ENCODE results near the gene BRCA1. TPM values are rescaled to one million over a fixed set of nuclear protein-coding genes. Genes with fewer than 3 reads are reported as not detected.

BRCA1 gene
- total and polyA plus RNA-seq, 11 donors = 2.7 to 11.7 (median 8.1) TPM

- no peak for ATAC-seq
- TF ChIP-seq POLR2A (IDR thresholded peaks at IDR 0.05) = no peak
- TF ChIP-seq, protein P1, sequence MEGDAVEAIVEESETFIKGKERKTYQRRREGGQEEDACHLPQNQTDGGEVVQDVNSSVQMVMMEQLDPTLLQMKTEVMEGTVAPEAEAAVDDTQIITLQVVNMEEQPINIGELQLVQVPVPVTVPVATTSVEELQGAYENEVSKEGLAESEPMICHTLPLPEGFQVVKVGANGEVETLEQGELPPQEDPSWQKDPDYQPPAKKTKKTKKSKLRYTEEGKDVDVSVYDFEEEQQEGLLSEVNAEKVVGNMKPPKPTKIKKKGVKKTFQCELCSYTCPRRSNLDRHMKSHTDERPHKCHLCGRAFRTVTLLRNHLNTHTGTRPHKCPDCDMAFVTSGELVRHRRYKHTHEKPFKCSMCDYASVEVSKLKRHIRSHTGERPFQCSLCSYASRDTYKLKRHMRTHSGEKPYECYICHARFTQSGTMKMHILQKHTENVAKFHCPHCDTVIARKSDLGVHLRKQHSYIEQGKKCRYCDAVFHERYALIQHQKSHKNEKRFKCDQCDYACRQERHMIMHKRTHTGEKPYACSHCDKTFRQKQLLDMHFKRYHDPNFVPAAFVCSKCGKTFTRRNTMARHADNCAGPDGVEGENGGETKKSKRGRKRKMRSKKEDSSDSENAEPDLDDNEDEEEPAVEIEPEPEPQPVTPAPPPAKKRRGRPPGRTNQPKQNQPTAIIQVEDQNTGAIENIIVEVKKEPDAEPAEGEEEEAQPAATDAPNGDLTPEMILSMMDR (IDR thresholded peaks at IDR 0.05) = no peak
- 94 to 98% (median 97%) methylated on average over 2 of the region's 2 CpGs for WGBS, 4 donors
- no peak for DNase-seq
- H3K9me3 ChIP-seq = no peaks in the 10 kb centered on the region
- no peak overlapping the region for H3K4me3 ChIP-seq
- H3K36me3 ChIP-seq = peaks cover 0 to 12% (median 7%) of the 10 kb centered on the region in 9 donors
- H3K27me3 ChIP-seq = no peaks in the 10 kb centered on the region
- peaks cover 0 to 8% (median 0%) of the 10 kb centered on the region in 12 donors for H3K4me1 ChIP-seq
- intact Hi-C loops (cut with DNase I) = loop anchor here in 1 of 10 donors (10.0 kb wide), 1 partner anchor 45 kb away; no protein-coding TSS in a partner anchor
- no peak overlapping the region for H3K27ac ChIP-seq
These were observed 35.1 kb downstream of the BRCA1 start for GRCh38 chr17:43090022-43090421.

GRCh38 chr17:43085474-43085873 is 39.7 kb downstream of the BRCA1 start:
- Histone ChIP-seq H3K9me3 (no peaks in the 10 kb centered on the region), H3K27me3 (no peaks in the 10 kb centered on the region), H3K4me1 (peaks cover 0 to 12% (median 0%) of the 10 kb centered on the region in 12 donors), H3K36me3 (peaks cover 0 to 12% (median 3%) of the 10 kb centered on the region in 9 donors), H3K4me3 (no peak overlapping the region), H3K27ac (peak overlapping the region in 5 of 12 donors; percentile 32 to 60 (median 52))
- WGBS, 4 donors = 90 to 94% (median 93%) methylated on average over 2 of the region's 2 CpGs
- TF ChIP-seq, protein P1 (IDR thresholded peaks at IDR 0.05) = no peak
- no peak for TF ChIP-seq POLR2A (IDR thresholded peaks at IDR 0.05)
- ATAC-seq = no peak
- DNase-seq = no peak
- intact Hi-C loops (cut with DNase I) = no loop called here

DNA sequence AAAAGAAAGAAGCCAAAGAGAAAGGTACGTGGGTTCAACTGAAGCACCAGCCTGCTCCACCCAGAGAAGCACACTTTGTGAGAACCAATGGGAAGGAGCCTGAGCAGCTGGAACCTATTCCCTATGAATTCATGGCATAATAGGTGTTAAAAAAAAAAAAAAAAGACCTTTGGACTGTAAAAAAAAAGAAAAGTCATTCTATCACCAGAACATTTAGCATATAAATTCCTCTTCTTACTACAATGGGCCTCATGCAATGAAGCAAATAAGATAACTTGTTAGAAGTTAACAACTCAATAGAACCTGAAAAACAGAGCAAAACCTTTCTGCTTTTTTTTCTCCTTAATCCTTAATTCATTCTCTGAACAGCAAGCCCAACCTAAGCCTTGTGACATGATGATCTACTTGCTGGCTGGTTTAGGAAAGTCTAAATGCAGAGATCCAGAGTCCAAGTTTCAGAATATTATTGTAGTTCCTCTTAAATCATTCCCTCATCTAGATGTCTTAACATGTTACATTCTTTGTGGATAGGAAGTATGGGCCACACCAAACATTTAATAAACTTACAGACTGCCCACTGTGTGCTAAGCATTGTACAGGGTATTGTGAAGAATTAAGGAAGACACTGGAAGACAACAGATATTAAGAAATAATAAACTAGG is 45.4 kb downstream of the BRCA1 start:
- ATAC-seq = no peak
- no peak overlapping the region for H3K27ac ChIP-seq
- H3K9me3 ChIP-seq = no peaks in the 10 kb centered on the region
- H3K36me3 ChIP-seq = peaks cover 0 to 10% (median 3%) of the 10 kb centered on the region in 9 donors
- no peak for TF ChIP-seq POLR2A (IDR thresholded peaks at IDR 0.05)
- TF ChIP-seq, protein P1 (IDR thresholded peaks at IDR 0.05) = no peak
- DNase-seq = no peak
- intact Hi-C loops (cut with DNase I) = loop anchor here in 1 of 10 donors (5.0 kb wide), 1 partner anchor 52 kb away; the partner anchor contains the start of gene RND2
- H3K4me3 ChIP-seq = no peak overlapping the region
- 89 to 98% (median 92%) methylated on average over 1 of the region's 1 CpG for WGBS, 4 donors
- peaks cover 0 to 9% (median 0%) of the 10 kb centered on the region in 12 donors for H3K4me1 ChIP-seq
- H3K27me3 ChIP-seq = no peaks in the 10 kb centered on the region

DNA sequence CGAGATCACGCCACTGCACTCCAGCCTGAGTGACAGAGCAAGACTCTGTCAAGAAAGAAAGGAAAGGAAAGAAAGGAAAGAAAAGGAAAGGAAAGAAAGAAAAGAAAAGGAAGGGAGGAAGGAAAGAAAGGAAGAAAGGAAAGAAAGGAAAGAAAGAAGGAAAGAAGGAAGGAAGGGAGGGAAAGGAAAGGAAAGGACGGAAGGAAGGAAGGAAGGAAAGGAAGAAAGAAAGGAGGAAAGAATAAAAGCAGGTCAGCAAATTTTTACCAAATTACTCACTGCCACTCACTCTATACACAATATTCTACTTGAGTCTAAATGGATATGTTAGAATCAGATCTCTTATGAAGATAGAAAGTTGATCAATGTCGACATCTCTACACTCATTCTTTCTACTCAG is 50.3 kb downstream of the BRCA1 start:
- no peaks in the 10 kb centered on the region for H3K9me3 ChIP-seq
- 93 to 95% (median 93%) methylated on average over 4 of the region's 4 CpGs for WGBS, 4 donors
- no peak for DNase-seq
- peaks cover 0 to 4% (median 0%) of the 10 kb centered on the region in 12 donors for H3K4me1 ChIP-seq
- TF ChIP-seq POLR2A (IDR thresholded peaks at IDR 0.05) = no peak
- TF ChIP-seq, protein P1 (IDR thresholded peaks at IDR 0.05) = no peak
- H3K4me3 ChIP-seq = no peak overlapping the region
- no peak for ATAC-seq
- H3K27ac ChIP-seq = no peak overlapping the region
- no peaks in the 10 kb centered on the region for H3K27me3 ChIP-seq
- peaks cover 0 to 12% (median 0%) of the 10 kb centered on the region in 9 donors for H3K36me3 ChIP-seq
- intact Hi-C loops (cut with DNase I) = loop anchor here in 1 of 10 donors (5.0 kb wide), 1 partner anchor 48 kb away; the partner anchor contains the start of gene RND2
